ENCODE measurements around the gene FLRT3.

FLRT3 gene

DNA sequence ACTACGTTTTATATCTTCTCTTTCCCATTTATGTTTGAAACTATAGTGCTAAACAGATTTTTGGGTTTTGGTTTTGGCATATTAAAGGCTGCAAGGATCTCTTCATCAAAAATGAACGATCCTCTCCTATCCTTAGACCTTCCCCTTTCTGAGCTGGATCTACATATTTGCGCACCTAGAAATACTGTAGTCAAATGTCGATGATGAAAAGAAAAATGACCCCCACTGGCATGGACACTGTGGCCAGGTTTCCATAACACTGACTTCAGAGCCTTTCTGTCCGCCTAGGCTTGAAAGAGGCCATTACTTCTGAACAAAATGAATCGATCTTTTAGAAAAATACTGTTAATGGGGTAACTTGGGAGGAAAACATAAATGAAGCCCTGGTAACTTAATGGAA lies 5.8 kb downstream of the FLRT3 start:
- TF ChIP-seq, protein P1, sequence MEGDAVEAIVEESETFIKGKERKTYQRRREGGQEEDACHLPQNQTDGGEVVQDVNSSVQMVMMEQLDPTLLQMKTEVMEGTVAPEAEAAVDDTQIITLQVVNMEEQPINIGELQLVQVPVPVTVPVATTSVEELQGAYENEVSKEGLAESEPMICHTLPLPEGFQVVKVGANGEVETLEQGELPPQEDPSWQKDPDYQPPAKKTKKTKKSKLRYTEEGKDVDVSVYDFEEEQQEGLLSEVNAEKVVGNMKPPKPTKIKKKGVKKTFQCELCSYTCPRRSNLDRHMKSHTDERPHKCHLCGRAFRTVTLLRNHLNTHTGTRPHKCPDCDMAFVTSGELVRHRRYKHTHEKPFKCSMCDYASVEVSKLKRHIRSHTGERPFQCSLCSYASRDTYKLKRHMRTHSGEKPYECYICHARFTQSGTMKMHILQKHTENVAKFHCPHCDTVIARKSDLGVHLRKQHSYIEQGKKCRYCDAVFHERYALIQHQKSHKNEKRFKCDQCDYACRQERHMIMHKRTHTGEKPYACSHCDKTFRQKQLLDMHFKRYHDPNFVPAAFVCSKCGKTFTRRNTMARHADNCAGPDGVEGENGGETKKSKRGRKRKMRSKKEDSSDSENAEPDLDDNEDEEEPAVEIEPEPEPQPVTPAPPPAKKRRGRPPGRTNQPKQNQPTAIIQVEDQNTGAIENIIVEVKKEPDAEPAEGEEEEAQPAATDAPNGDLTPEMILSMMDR (IDR thresholded peaks at IDR 0.05), result no peak
- Histone ChIP-seq H3K4me1 (peaks cover 0 to 10% (median 2%) of the 10 kb centered on the region in 4 donors), H3K36me3 (peaks cover 0 to 7% (median 3%) of the 10 kb centered on the region in 3 donors), H3K27ac (no peak overlapping the region), H3K9me3 (no peaks in the 10 kb centered on the region), H3K27me3 (no peaks in the 10 kb centered on the region), H3K4me3 (no peak overlapping the region)
- DNase-seq, result no peak
- intact Hi-C loops (cut with DNase I; ENCODE audit: low total_unique reads), result no loop called here

DNA sequence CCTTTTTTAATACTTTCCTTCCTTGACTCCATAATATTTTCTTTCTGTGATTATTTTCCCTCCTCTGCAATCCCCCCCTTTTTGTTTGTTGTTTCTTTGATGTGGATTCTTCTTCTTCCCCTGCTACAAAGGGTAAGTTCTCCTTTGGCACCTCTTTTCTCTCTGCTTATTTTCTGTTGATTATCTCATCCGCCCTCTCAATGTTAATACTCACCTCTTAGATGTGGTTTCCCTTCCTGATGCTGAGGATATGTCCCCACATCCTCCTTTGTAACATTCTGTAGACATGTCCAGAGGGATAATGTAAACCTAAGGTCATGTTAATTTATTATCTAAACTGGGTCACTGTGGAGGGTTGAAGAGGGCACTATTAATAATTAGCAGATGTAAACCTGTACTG lies 17.7 kb downstream of the FLRT3 start:
- TF ChIP-seq, protein P1 (IDR thresholded peaks at IDR 0.05), result no peak
- Histone ChIP-seq H3K4me3 (no peak overlapping the region), H3K36me3 (no peaks in the 10 kb centered on the region), H3K27ac (no peak overlapping the region), H3K4me1 (no peaks in the 10 kb centered on the region), H3K27me3 (no peaks in the 10 kb centered on the region), H3K9me3 (no peaks in the 10 kb centered on the region)
- intact Hi-C loops (cut with DNase I; ENCODE audit: low total_unique reads), result no loop called here
- no peak for DNase-seq

DNA sequence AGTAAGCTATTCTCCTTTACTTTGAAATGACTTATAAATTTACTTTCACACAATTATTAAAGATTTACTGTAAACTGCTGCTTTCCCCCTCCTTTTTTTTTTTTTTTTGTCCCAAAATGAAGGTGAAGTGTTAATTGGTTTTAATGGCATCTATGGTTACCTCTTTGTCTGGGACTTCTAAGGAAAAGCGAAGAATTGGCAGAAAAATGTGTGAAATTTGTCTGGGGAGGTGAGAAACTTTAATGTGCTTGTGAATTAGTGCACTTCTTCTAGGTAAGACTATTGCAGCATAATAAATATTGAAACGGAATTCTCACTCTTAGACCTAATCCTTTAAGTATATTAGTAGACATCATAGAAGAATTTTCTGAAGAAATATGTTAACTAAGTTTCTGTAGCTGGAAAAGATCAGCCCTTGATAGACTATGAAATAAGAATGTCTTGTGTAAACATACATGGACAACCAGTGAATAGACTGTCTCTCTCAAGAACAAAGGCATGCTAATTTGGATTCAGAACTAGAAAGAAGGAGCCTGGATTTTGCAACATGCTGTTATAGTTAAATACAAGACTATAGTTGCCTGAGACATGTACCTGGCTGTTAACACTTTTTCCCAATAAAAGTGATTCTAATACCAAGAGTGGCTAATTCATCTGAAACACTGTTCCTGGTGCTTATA lies 23.9 kb downstream of the FLRT3 start:
- TF ChIP-seq, protein P1 (IDR thresholded peaks at IDR 0.05), result no peak
- Histone ChIP-seq H3K9me3 (no peaks in the 10 kb centered on the region), H3K27me3 (no peaks in the 10 kb centered on the region), H3K36me3 (no peaks in the 10 kb centered on the region), H3K4me1 (no peaks in the 10 kb centered on the region), H3K4me3 (no peak overlapping the region), H3K27ac (no peak overlapping the region)
- intact Hi-C loops (cut with DNase I; ENCODE audit: low total_unique reads), result no loop called here
- DNase-seq, result no peak

DNA sequence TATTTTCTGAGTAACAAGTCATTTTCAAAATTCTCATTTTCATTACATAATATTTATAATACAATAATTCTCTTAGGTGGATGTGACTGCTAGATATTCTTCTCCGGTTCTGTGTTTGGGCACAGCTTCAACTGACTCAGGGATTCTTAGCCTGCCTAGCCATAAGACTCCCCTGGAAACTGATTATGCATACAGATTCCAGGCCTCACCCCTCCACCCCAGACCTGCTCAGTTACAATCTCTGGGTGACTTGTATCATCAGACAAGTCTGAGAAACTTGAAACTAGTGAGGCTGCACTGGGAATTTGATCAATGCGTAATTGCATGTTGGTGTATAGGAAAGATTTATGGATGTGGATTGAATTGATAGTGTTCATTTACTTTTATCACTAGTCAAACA lies 25.4 kb downstream of the FLRT3 start:
- no peak for DNase-seq
- no peaks in the 10 kb centered on the region for H3K4me1 ChIP-seq

DNA sequence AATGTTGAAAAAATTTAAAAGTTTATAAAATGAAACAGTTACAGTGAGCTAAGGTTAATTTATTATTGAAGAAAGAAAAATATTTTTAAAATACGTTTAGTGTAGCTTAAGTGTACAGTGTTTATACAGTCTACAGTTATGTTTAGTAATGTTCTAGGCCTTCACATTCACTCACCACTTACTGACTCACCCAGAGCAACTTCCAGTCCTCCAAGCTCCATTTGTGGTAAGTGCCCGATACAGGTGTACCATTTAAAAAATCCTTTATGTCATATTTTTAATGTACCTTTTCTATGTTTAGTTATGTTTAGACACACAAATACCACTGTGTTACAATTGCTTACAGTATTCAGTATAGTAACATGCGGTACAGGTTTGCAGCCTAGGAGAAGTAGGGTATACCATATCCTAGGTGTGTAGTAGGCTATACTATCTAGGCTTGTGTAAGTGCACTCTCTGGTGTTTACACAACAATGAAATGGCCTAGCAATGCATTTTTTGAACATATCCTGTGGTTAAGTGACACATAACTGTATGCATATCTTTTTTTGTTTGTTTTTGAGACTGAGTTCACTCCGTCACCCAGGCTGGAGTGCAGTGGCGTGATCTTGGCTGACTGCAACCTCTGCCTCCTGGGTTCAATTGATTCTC lies 26.3 kb downstream of the FLRT3 start:
- TF ChIP-seq, protein P1 (IDR thresholded peaks at IDR 0.05), result no peak
- Histone ChIP-seq H3K27me3 (no peaks in the 10 kb centered on the region), H3K4me3 (no peak overlapping the region), H3K4me1 (no peaks in the 10 kb centered on the region), H3K36me3 (no peaks in the 10 kb centered on the region), H3K9me3 (no peaks in the 10 kb centered on the region), H3K27ac (no peak overlapping the region)
- intact Hi-C loops (cut with DNase I; ENCODE audit: low total_unique reads), result no loop called here
- no peak for DNase-seq

More for the DNA sequence above, 25.4 kb downstream of the FLRT3 start:
- Histone ChIP-seq H3K27me3 (no peaks in the 10 kb centered on the region), H3K36me3 (no peaks in the 10 kb centered on the region), H3K9me3 (no peaks in the 10 kb centered on the region), H3K27ac (no peak overlapping the region), H3K4me3 (no peak overlapping the region)
- TF ChIP-seq, protein P1 (IDR thresholded peaks at IDR 0.05), result no peak
- intact Hi-C loops (cut with DNase I; ENCODE audit: low total_unique reads), result no loop called here
